HG03442 (cell line): ENCODE results near the gene DENND1B.

Experiments
- ATAC-seq: cut with Tn5 transposase; IDR thresholded peaks from one replicate; pipeline ENCODE4 v1.9.1; 2021; ENCODE audit warnings: mild to moderate bottlenecking, moderate library complexity; ENCODE audit not compliant: unreplicated experiment

DENND1B gene

DNA sequence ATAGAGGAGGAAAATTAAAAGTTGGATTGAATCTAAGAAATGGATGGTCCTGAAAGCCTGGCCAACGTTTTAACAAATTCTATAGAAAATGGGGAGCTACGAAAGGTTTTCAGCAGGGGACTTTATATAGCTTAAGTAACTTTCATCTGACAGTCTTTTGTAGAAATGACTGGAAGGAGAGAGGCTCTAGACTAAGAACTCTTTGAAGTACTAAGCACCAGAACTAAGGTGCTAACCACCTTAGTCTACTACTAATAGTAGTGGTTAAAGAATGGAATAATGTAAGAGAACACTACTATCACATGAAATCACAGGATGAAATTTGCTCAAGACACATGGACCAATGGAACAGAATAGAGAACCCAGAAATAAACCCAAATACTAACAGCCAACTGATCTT lies 126.1 kb downstream of the DENND1B start:
- ATAC-seq: no peak

- ATAC-seq: no peak
Measured at GRCh38 chr1:197638316-197638715, 137.0 kb downstream of the DENND1B start.

- ATAC-seq: no peak
Measured at GRCh38 chr1:197637406-197637805, 137.9 kb downstream of the DENND1B start.

DNA sequence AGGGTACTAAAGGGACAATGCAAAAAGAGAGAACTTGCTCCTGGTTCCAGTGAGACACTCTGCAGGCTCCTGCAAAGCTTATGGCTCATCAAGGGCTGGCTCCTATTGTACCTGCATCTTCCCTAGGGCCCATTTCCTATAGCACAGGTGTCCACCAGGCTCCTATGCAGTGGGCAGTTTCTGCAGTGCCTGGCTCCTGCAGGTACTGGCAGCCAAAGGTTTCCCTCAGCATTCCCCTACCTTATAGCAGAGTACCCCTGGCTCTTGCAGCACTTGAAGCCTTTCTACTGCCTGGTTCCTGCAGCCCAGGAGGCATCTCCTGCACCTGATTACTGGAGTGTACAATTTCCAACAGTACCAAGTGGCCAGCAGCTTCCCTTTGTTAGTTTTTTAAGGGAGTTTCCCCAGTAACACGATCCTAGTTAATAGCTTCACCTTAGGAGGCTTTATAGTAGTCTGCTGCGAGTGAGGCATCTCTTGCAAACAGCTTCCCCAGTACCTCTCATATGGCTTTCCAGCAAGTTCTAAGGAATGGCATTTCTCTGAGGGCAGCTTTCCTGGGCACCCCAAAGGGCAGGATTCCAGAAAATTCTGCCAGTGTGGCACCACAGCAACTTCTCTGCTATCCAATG lies 141.7 kb downstream of the DENND1B start:
- ATAC-seq: no peak

- no peak for ATAC-seq
Measured at GRCh38 chr1:197632651-197633050, 142.6 kb downstream of the DENND1B start.

DNA sequence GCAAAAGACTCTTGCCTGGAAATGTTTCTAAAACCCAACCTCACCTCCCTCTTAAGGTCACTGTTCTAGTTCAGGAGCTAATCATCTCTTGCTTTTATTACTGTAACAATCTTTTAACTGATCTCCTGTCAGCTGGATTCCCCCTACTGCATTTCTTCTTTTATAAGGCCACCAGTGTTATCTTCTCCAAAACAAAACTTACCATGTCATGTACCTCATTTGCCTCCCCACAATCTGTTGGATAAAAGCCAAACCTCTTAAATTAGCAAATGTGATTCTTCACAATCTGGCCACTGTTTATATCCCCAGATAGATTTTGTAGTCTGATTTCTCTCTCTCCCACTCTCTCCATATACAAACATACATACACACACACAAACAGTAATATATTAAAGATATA lies 143.3 kb downstream of the DENND1B start:
- ATAC-seq: no peak

- no peak for ATAC-seq
Measured at GRCh38 chr1:197622371-197622770, 152.9 kb downstream of the DENND1B start.

DNA sequence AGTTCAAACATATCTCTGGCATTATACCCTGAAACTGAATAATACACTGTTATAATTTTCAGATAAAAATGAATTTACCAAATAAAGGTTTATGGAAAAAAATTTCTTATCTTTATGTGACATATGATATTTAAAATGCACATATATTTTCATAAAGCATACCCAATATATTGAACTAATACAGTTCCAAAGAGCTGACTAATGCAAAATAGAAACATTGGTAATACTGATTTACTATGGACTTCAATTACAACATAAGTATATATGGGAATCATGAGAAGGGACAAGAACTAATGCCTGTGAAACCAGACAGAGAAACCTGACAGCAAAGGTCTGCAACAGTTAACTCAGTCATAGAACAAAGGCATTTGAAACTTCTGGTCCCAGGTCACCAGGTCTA lies 153.5 kb downstream of the DENND1B start:
- no peak for ATAC-seq

DNA sequence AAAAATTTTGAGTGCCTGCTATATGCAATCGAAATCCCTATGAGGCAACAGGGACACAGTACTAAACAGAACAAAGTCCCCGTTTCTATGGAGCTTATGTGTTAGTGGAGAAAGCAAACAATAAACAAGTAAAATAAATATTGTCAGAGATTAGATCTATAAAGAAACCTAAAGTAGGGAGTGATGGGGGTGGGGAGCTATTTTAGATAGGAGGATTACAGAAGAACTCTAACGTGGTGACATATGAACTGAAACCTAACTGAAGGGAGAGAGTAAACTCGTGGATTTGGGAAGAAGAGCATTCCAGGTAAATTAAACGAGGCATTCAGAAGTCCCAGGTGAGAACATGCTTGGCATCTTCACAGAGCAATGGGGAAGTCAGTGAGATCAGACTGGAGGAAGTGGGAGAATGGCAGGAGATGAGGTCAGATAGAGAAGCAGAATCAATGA lies 154.5 kb downstream of the DENND1B start:
- ATAC-seq: no peak

- ATAC-seq: no peak
Measured at GRCh38 chr1:197619008-197619640, 156.2 kb downstream of the DENND1B start.

DNA sequence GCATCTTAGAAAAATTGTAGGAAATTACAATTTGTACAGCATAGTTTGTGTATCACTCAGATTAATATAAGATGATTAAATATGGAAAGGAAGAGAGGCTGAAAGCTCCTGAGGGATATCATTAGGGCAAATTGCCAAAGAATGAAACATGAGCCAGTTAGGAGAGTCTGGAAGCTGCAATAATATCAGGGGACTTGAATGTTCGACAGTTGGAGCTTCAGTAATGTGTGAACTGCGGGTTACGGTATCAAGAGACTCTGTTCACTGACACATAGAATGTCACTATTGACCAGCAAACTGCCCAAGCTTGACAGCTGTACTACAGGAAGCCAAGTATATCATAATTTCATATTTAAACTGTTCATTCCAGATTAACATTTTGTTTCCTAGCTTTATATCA lies 157.2 kb downstream of the DENND1B start:
- no peak for ATAC-seq

- ATAC-seq: no peak
Measured at GRCh38 chr1:197615693-197616011, 159.6 kb downstream of the DENND1B start.

GRCh38 chr1:197614916-197615692 lies 160.2 kb downstream of the DENND1B start:
- peak; percentile 86 for ATAC-seq

- no peak for ATAC-seq
Measured at GRCh38 chr1:197606168-197606845, 169.0 kb downstream of the DENND1B start.

GRCh38 chr1:197604302-197604701 lies 171.0 kb downstream of the DENND1B start:
- no peak for ATAC-seq

DNA sequence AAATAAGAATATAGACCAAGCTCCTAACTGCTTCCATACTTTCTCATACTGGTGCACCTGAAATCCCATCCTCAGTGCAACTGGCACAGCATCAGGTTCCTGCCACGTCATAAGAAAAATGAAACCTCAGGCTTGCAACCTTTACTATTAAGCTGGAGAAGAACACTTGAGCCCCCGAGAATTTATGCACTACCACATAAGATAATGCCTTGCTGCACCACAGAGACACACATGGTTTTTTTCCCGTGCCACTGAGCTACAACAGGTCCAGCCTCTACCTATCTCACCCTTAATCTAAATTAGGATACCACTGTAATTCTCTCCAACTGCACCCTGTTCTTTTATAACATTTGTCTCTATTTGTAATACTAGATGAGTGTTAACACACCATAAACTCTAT lies 174.5 kb downstream of the DENND1B start:
- no peak for ATAC-seq

- no peak for ATAC-seq
Measured at GRCh38 chr1:197599789-197600188, 175.5 kb downstream of the DENND1B start.

DNA sequence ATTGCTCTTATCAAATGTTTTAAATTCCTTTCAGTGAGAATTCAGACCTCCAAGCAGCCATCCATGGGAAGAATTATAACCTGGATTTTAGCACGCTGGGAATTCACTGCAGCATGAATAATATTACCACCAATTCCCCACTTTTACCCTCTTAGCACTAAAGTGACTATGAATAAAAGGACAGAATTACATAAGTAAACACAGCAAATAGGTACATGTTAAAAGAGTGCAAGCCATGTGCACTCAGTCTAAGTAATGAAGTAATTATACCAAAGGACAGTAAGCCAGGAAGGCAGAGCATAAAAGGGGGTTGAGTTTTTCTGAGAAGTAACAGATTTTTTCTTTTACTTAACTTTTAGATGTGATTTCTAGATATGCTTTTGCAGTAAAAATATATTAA lies 176.3 kb downstream of the DENND1B start:
- no peak for ATAC-seq

GRCh38 chr1:197595304-197595904 lies 179.9 kb downstream of the DENND1B start:
- ATAC-seq: no peak

DNA sequence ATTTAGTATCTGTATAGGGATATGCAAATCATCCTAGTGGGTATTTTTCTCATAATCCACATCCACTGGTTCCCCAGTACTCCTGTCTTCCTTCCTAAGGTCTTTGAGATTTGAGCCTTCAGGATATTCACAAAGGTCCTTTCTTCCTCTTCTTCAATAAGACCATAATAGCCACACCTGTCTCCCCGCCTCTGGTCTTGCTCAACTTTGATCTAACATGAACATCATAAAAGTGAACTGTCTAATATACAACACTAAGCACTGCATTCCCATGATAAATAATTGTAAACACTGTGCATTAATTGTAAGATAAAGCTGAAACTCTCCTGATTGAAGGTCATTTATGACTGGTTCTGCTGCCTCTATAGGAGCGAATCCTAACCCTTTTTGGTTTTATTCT lies 184.6 kb downstream of the DENND1B start:
- ATAC-seq: no peak

- no peak for ATAC-seq
Measured at GRCh38 chr1:197585809-197586208, 189.5 kb downstream of the DENND1B start.
